Right ventricle myocardium inferior (tissue), 1 donor: ENCODE measurements around the gene MRPL19. TPM values are rescaled to one million over a fixed set of nuclear protein-coding genes. Genes with fewer than 3 reads are reported as not detected.
A peak's percentile ranks its signal among the peaks of the same experiment; 100 is the strongest.

Source experiments
- ATAC-seq: fragments of 200-7000 bp; cut with Tn5 transposase; one replicate; pipeline ENCODE4 v1.9.1; 2020; ENCODE audit warnings: mild to moderate bottlenecking, moderate library complexity
- DNase-seq: peaks from one replicate; pipeline ENCODE4 v3.0.0; 2021; ENCODE audit errors: missing footprints
- intact Hi-C: fragments of 100-400 bp; cut with DNase I; formaldehyde crosslinking; loops from one replicate; pipeline ENCODE4 v1.11.0; 2022
- long read RNA-seq: library from polyadenylated mRNA; unstranded; transcript quantifications from one replicate; pipeline ENCODE4 v2.0.0, GENCODE V29; 2021
- total RNA-seq: library from RNA; stranded (reverse); fragmentation: NEBNext Ultra II Directional; extraction: Animal tissue kit (Norgen Biotek cat#: 25700); gene quantifications from one replicate; pipeline ENCODE4 v1.2.1, GENCODE V29; 2021
- donor health status: DM: no; HTN: yes; CAD: no; lungs with severe emphysema.

Gene MRPL19
- 53.9 TPM for total RNA-seq
- long read RNA-seq, transcript MRPL19-202 (6 exons, 3,479 nt) = major isoform, 15 of 16 reads
- long read RNA-seq, partial matches to known transcripts = 0 of 16 reads
- long read RNA-seq, other reads (novel, unspliced or antisense) = 1 of 16 reads

DNA sequence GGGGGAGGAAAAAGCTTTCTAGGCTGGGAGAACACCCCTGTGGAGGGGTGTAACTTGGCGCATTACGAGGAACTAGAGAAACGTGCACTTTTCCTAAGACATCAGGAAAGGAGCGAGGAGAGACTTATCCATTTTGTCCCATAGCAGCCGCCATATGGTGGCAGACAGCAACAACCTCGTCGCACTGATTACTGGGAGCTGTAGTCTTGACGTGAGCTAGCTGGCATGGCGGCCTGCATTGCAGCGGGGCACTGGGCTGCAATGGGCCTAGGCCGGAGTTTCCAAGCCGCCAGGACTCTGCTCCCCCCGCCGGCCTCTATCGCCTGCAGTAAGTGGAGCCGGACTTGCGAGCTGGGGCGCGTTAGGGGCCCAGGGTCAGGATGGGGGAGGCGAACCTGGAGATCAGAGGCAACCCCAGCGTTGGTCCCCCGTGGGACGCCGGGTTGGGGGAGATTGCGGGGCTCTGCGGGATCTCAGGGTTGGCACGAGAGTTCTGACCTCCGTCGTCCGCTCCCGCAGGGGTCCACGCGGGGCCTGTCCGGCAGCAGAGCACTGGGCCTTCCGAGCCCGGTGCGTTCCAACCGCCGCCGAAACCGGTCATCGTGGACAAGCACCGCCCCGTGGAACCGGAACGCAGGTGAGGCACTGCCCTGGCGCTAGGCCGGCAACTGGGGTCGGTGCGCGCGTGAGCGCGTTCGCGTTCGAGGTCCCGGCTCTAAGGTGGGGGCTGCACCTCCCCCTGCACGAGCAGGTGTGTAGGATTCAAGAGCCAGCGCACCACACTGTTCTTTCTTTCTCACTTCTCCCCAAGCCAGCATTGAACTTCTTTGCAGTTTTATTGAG is at the start of gene MRPL19:
Gene MRPL19, plus strand, starts transcription at position 201 of the 843 bp plus-strand sequence. Its CDS starts 25 bp downstream, at position 226.
- intact Hi-C loops = loop anchor here (5.0 kb wide), 1 partner anchor 60 kb away; no protein-coding TSS in a partner anchor
- DNase-seq (peak; percentile 89), ATAC-seq (peak; percentile 98)

DNA sequence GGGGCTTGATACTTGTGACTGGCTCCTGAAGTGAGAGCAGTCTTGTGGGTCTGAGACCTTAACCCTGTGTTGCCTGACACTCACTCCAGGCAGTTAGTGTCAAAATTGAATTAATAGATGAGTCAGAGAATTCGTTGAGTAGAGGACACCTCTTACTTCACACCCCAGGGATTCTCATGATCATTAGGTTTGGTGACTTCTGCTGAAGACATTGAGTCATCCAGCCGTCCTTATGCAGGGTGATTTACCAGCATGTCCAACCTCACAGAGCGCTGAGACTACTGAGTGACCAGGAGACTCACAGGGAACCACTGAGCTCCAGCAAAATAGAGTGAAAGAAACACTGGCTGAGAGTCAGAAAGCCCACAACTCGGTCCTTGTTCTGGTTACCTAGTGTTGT is 49.8 kb upstream of the MRPL19 start:
- DNase-seq (no peak), ATAC-seq (no peak)
- intact Hi-C loops = no loop called here

DNA sequence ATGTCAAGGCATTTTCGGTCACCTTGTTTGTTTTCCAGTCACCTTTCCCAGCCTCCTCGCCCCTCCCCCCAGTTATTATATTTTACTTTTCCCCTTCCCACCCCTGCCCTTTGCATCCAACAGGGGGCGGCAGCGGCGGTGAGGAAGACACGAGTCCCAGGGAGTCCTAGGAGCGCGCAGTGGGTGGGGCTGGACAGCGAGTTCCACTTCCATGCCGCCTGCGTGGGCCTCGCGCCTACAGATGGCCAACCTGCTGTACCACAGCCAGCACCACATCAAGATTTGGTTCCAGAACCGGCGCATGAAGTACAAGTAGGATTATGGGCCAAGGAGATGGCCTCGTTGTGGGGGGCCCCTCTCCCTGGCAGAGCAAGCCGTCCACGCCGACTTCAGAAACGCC is 48.6 kb upstream of the MRPL19 start:
- intact Hi-C loops = no loop called here
- ATAC-seq (no peak), DNase-seq (no peak)

DNA sequence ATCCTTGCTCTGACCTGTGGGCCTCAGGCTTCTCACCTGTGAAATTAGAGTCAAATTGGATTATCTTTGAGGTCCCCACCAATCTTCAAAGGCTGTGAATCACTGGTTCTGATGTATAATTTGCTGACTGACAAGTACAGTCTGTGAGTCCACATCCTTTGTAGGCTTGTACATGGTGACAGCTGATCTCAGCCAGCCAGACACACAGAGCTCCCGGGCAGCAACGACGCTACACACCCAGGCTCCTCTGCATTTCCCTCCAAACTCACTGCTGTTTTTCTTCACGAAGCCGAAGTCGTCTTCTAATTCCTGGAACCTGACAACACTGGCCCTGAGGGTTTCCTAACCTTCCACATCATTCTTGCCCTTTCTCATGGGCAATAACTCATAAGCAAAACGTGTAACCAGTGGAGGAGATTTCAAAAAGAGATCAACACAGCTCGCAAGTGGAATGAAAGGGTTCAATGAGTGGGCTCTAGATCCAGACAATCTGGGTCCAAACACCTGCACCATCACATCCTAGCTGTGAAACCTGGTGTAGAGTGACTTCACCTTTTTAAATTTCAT is 47.9 kb upstream of the MRPL19 start:
- intact Hi-C loops = no loop called here
- no peak for DNase-seq
- no peak for ATAC-seq

DNA sequence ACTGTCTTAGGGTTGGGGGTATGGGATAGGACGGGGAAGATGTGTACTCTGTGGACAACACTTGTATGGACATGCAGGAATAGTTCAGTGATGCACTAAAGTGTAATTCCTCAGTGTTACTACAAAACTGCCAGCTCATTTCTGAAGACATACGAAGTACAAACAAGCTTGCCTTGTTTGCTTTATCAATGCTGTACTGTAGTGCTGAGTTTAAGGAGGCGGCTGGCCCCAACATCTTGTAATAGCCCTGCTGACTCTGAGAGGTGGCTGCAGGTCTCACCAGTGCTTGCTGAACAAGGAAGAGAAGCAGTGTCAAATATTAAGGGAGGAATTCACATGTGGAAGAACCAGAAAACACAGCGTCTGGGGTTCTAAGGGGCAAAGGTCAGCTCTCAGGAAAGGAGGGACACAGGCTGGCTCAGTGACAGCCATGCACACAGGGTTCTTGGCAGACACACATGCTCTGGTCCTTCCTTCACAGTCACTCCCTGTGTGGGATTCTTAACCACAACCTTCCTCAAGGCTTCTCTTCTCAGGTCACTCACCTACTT is 46.0 kb upstream of the MRPL19 start:
- no peak for ATAC-seq
- intact Hi-C loops = no loop called here

DNA sequence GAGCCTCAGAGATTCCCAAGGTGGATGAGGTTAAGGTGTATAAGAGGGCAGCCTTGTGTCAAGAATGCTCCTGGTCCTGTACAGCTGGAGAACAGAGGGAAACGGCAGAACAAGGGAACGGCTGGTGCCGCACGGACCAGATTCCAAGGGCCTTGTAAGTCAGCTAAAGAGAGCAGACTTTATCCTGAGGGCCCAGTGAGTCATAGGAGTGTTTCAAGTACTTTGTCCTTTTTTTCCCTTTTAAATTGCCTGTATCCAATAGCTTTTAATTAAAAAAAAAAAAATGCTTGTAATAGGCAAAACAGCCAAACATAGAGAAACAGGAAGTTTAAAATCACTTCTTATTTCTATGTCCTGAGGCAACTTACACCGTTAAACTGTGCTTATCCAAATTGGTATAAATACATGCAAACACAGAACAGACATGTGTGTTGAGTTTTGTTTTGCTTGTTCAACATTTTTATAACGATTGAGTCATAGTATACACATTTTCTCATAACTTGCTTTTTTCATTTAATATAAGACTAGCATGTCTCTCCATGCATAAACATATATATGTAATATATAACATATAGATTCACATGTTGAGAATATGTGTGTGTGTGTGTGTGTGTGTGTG is 43.8 kb upstream of the MRPL19 start:
- DNase-seq (no peak), ATAC-seq (no peak)
- intact Hi-C loops = no loop called here

More for the DNA sequence above, 46.0 kb upstream of the MRPL19 start:
- no peak for DNase-seq

DNA sequence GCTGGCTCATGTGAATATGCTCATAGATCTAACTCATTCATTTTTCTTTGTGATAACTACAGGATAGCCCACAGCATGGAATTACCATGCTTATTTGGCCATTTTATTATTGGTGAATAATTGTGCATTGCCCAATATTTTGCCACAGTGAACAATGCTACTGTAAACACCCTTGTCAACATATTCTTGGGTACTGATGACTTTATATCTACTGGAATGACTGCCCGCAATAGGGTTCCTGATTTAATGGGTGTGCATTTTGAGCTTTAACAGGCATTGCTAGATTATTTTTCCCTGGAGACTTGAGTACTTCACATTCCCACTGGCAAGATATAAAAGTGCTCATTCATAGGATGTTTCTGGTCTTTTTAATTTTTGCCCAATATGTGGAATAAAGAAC is 43.1 kb upstream of the MRPL19 start:
- DNase-seq (no peak), ATAC-seq (no peak)
- intact Hi-C loops = no loop called here

DNA sequence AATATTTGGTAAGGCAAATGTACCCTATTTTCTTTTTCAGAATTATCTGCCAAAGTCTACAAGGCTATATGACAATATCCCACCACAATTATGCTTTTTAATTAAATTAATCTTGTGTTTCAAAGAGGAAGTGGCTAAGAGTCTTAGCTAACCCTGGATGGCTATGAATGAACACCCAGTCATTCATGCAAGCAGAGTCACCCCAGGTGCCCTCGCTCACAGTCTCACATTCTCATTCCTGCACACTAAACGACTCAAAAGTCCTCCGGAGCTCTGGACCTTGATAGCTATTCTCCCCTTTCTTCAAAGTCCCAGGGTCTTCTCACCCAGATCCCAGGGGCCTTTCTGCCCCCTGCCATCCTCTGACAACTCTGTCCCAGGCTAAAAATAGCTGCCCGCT is 42.1 kb upstream of the MRPL19 start:
- no peak for DNase-seq
- no peak for ATAC-seq
- intact Hi-C loops = no loop called here

DNA sequence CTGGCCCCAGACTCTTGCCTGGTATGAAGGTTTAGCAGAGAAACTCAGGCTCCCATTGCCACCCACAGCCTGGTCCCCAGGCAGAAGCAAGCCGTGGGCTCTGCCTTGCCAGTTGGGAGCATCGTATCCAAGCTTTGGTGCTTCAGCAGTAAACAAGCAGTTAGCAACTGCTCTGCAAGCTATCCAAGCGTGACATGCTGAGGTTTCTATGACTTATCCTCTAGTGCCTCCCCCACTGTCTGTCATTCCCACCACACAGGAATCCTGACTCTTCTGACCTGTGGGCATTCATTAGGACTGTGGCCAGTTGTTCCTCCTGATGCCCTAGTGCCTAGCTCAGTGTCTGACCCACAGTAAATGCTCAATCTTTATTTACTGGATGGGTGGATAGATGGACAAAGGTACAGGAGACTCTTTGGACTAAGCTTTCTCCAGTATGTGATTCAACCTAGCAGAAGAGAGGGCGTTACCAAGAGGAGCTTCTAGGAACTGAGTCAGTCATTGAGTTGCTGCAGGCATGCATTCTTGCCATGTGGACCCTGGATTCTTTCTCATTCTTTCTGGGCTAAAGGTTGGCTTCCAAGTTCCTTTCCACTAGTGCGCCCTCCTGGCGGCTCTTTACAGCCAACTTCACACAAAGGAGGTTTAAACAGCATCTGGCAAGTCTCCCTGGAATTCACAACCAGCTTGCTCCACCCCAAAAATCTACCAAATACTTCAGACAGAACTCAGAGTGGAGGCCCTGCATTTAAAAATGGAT is 40.6 kb upstream of the MRPL19 start:
- ATAC-seq (no peak), DNase-seq (no peak)
- intact Hi-C loops = loop anchor here (5.0 kb wide), 1 partner anchor 689 kb away; no protein-coding TSS in a partner anchor

DNA sequence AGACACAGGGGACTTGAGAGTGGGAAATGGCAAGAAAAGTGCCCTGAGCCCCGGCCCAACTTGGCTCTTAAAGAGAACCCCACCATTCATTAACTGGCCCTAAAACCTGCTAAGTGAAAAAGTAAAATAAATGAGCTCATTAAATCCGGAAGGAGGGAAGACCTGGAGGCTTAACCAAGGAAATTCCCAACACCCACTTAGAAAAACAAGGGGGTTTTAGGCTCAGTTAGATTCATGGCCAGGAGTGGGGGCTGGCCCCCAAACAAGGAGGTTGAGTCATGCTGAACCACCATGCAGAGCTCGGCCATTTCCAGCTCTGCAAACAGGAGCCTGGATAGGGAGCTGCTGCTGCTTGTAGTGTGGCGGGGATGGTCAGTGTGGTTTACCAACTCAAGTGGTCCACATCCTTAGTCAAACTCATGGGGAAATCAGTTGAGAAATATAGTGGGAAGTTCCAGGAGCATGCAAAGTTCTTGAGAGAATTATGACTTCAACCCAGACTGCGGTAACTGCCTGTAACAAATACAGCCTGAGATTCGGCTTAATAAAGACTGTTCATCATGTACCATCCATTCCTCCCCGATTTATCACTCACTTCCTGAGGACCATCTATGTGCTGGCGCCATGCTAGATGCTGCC is 39.7 kb upstream of the MRPL19 start:
- intact Hi-C loops = loop anchor here (5.0 kb wide), 1 partner anchor 690 kb away; no protein-coding TSS in a partner anchor
- DNase-seq (no peak), ATAC-seq (no peak)

DNA sequence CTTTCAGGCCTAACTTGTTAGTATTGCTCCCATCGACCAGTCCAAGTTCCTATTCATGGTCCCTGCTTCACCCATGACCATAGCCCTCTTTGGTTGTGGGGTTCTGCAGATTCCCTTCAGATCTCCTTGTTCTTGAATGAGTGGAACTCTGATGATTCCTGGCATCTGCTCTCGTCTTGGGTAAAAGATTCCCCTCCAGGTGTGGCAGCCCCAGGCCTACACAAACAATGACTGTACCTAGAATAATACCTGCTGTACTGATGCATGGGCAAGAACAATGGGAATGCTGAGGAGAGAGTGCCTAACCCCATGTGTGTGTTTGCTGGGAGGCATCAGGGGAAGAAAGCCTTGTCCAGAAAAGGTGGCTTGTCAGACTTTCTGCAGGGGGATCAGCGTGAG is 39.2 kb upstream of the MRPL19 start:
- ATAC-seq = no peak
- intact Hi-C loops = loop anchor here (5.0 kb wide), 1 partner anchor 690 kb away; no protein-coding TSS in a partner anchor
- DNase-seq = no peak

DNA sequence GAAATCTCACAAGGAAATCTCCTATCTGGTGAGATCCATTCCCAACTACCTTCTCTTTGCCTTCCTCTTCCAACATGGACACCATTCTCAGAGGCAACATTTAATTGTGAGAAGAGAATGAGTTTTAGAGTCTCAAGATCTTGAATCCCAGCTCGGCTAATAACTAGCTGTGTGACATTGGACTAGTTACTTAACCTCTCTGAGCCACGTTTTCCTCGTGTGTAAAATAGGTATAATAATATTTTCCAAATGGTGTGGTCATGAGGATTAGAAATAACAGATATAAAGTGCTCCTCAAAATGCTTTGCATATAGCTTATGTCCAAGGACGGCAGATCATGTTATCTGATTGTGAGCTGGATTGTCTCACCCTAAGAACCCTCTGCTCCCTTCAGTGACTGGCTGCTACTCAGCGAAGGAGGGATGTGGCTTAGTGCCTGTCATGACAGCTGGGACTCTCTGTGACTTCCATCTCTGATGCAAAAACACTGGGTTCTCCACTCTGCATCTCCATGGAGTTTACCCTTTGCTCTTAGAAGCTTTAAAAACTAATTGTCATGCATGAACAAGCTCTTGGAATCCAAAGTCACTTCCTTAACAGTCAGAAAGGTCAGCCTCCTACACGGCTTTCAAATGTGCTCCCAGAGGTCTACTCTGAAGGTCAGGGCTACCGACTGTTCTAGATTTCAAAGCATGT is 38.4 kb upstream of the MRPL19 start:
- DNase-seq = no peak
- ATAC-seq = peak; percentile 42

DNA sequence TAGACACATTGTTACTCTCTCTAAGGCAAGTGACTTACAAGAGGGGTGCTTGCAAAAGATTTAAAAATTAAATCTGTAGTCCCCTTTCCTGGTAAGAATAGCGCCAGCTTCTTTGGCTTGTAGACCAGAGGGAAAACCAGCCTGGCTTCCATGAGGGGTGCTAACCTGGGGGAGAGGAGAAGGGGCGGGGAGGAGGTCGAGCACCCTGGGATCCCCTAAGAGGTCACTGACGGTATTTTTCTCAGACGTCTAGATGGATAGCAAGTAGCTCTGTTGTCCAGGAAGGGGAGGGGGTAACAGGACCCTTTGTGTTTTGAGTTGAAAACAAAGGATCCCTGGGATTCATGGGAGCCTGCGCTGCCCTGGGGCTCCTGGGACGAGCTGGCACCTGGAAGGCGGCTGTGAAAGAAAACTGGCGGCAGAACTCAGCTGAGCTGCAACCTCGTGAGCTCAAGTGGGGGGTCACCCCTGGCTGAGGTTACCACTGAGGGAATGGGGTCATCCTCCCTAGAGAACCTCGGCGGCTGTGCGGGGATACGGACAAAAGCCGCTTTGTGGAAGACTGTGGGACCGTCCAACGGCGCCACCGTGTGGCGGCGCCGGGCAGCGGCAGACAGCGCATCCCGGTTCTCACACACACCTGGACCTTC is 37.8 kb upstream of the MRPL19 start:
- peak; percentile 81 for ATAC-seq
- intact Hi-C loops = loop anchor here (1.0 to 5.0 kb wide), 2 partner anchors 144 to 692 kb away; no protein-coding TSS in a partner anchor
- DNase-seq = peak; percentile 73

More for the DNA sequence above, 38.4 kb upstream of the MRPL19 start:
- intact Hi-C loops = loop anchor here (5.0 kb wide), 1 partner anchor 691 kb away; no protein-coding TSS in a partner anchor

DNA sequence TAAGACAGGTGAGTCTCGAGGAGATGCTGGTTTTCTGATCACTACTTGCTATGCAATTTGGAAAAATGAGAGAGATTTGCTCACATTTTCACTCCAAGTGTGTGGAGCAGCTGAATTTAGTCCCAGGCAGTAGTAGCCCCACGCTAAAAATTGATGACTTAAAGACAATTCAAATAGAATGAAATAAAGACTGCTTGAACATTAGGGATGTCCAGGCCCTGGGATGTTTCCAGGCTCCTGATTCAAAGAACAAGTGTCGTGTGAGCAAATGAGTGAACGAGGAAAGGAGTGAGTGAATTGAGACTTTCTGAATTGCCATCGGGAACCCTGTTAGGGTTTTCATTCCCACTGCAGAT is 37.3 kb upstream of the MRPL19 start:
- intact Hi-C loops = loop anchor here (1.0 to 5.0 kb wide), 2 partner anchors 144 to 692 kb away; no protein-coding TSS in a partner anchor
- ATAC-seq = no peak
- no peak for DNase-seq

DNA sequence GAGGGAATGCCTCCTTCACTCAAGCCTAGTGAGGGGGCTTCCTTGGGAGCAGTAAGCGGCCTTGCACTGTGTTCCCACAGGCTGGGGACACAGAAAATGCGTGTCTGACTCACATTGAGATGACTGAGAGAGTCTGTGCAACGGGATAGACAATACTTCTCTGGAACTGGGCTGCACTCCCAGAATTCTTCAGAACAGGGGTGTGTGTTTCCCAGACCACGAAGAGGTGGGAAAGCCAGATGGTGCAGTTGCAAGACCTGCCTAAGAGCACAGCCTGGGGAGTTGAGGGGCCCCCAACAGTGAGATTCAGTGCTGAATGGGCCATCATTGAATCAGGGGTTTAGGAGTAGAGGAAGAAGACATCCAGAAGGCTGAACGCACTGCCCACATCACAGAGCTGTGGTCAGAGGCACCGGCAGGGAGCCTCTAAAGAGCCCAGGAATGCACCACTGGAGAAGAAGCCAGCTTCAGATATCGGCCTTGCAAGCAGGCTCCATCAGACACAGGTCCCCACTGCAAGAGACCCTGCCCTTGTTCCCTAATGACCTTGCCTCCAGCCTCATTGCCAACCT is 36.6 kb upstream of the MRPL19 start:
- intact Hi-C loops = loop anchor here (1.0 to 10.0 kb wide), 3 partner anchors 145 to 905 kb away; no protein-coding TSS in a partner anchor
- no peak for ATAC-seq
- DNase-seq = no peak

DNA sequence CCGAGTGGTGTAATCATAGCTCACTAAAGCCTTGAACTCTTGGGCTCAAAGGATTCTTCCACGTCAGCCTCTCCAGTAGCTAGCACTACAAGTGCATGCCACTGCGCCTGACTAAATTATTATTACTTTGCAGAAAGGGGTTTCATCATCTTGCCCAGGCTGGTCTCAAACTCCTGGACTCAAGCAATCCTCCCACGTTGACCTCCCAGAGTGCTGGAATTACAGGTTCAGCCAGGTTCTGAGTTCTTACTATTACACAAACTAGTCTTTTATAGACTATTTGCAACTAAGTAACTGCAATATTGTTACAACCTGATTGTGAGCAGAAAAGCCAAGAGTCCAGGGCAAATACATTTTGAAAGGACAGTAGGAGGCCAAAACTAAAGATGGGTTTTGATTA is 35.9 kb upstream of the MRPL19 start:
- DNase-seq = no peak
- intact Hi-C loops = loop anchor here (10.0 kb wide), 1 partner anchor 906 kb away; no protein-coding TSS in a partner anchor
- ATAC-seq = no peak
